Thymus (tissue), 11 donors: ENCODE measurements around the gene ALAS1. TPM values are rescaled to one million over a fixed set of nuclear protein-coding genes. Genes with fewer than 3 reads are reported as not detected.

Source experiments
- DNase-seq, 9 donors: peaks; one replicate each; pipeline ENCODE4 v3.0.0-alpha.2; 2013; ENCODE audit warnings: low spot score in 9 of 9, low read depth in 6 of 9, missing footprints in 1 of 9
- H3K27ac ChIP-seq, 2 donors: one replicate each; pipeline ENCODE4 v1.5.1; 2013; ENCODE audit warnings: control low read depth in 1 of 2, low read depth in 1 of 2, low read length in 1 of 2, mild to moderate bottlenecking in 1 of 2, moderate library complexity in 1 of 2
- H3K27me3 ChIP-seq, 2 donors: one replicate each; pipeline ENCODE4 v1.5.1; 2013; ENCODE audit warnings: low read length in 1 of 2; ENCODE audit not compliant: control insufficient read depth in 2 of 2, insufficient read depth in 1 of 2
- H3K36me3 ChIP-seq, 2 donors: one replicate each; pipeline ENCODE4 v1.5.1; 2013; ENCODE audit warnings: low read length in 1 of 2, mild to moderate bottlenecking in 1 of 2, moderate library complexity in 1 of 2; ENCODE audit not compliant: control insufficient read depth in 2 of 2, insufficient read depth in 2 of 2
- H3K4me1 ChIP-seq, 2 donors: one replicate each; pipeline ENCODE4 v1.5.1; 2013; ENCODE audit warnings: low read length in 2 of 2; ENCODE audit not compliant: control insufficient read depth in 2 of 2, insufficient read depth in 2 of 2
- H3K4me3 ChIP-seq, 2 donors: one replicate each; pipeline ENCODE4 v1.5.1; 2013; ENCODE audit warnings: low read length in 2 of 2, control low read depth in 1 of 2, mild to moderate bottlenecking in 1 of 2
- H3K9me3 ChIP-seq, 2 donors: one replicate each; pipeline ENCODE4 v1.5.1; 2013; ENCODE audit warnings: low read length in 1 of 2, mild to moderate bottlenecking in 1 of 2; ENCODE audit not compliant: control insufficient read depth in 2 of 2, insufficient read depth in 1 of 2
- WGBS: extraction: QIAGEN DNeasy Blood & Tissue Kit; methylation state at CpG from one replicate; pipeline ENCODE4 v1.1.7; 2013; 5-methylcytosine and 5-hydroxymethylcytosine counted together
- polyA plus RNA-seq: library from polyadenylated mRNA; stranded (reverse); fragments of 200-250 nt; gene quantifications from one replicate; pipeline ENCODE4 v1.2.3, GENCODE V29; 2013
- total RNA-seq: library from RNA; stranded (reverse); fragments of 120-200 nt; gene quantifications from one replicate; pipeline ENCODE4 v1.2.4, GENCODE V29; 2013
- donor health status: healthy.

The ALAS1 gene
- total and polyA plus RNA-seq, 2 donors: 22.8 to 34.5 TPM

DNA sequence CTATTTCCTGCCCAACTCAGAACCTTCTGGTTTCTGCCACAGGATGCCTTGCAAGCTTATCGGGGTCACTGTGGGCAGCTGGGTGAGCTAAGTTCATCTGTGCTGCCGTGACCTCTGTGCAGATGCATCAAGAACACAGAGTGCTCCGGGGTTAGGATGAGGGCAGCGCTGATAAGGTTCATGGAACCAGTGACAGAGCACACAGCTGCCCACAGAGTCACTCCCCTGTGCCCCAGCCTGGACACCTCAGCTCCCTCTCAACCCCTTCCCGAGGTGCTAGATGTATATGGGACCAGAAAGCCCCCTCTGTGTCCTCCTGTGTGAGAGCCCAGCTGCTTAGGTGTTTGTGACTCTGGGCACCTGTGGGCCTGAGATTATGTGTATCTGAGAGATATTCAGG lies 15.8 kb upstream of the ALAS1 start:
- Histone ChIP-seq H3K27ac (no peak overlapping the region), H3K4me1 (no peaks in the 10 kb centered on the region), H3K9me3 (no peaks in the 10 kb centered on the region), H3K4me3 (no peak overlapping the region), H3K36me3 (no peaks in the 10 kb centered on the region), H3K27me3 (no peaks in the 10 kb centered on the region)
- WGBS: 93% methylated on average over 5 of the region's 5 CpGs
- DNase-seq: no peak

DNA sequence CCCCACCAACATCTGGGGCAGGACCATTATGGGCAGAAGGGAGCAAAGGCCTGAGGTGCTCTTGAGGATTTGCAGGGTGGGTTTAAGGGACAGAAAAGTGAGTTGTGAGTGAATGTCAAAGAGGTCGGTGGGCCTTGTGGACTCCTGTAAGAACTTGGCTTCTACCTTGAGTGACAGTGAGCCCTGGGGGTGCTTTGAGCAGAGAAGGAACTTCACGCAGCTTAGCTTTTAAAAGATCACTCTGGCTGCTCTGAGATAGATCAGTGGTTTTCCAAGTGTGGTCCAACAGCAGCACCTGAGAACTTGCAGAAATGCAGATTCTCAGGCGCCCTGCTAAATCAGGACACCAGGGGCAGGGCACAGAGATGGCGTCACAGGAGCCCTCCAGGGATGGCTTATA lies 15.3 kb upstream of the ALAS1 start:
- no peak overlapping the region for H3K27ac ChIP-seq
- H3K36me3 ChIP-seq: no peaks in the 10 kb centered on the region
- WGBS: 92% methylated on average over 4 of the region's 4 CpGs
- H3K27me3 ChIP-seq: no peaks in the 10 kb centered on the region
- DNase-seq: no peak
- H3K4me1 ChIP-seq: no peaks in the 10 kb centered on the region
- no peaks in the 10 kb centered on the region for H3K9me3 ChIP-seq
- H3K4me3 ChIP-seq: no peak overlapping the region

GRCh38 chr3:52183786-52184445 lies 14.0 kb upstream of the ALAS1 start:
- Histone ChIP-seq H3K9me3 (no peaks in the 10 kb centered on the region), H3K27ac (no peak overlapping the region), H3K36me3 (no peaks in the 10 kb centered on the region), H3K4me3 (no peak overlapping the region), H3K27me3 (no peaks in the 10 kb centered on the region), H3K4me1 (peaks cover 0 to 4% of the 10 kb centered on the region in 2 donors)
- DNase-seq: no peak
- 94% methylated on average over 7 of the region's 7 CpGs for WGBS

DNA sequence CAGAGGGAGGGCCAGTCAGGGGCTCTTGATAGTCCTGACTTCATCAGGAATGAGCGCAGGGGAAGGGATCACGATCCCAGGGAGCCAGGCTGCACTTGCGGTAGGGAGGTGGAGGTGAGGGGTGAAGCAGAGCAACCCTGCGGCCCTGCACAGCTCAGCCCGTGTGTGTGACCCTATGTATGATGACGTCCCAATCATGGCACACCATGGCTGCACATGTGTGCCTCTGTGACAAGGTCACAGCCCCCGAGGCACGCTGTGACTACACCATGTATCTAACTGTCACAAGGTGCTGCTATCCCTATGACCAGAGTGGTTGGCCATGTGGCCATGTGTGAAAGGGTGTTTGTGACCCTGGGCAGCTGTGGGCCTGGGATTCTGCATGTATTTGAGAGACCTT lies 13.3 kb upstream of the ALAS1 start:
- H3K36me3 ChIP-seq: no peaks in the 10 kb centered on the region
- no peak for DNase-seq
- H3K4me3 ChIP-seq: no peak overlapping the region
- peaks cover 0 to 6% of the 10 kb centered on the region in 2 donors for H3K4me1 ChIP-seq
- no peak overlapping the region for H3K27ac ChIP-seq
- H3K27me3 ChIP-seq: no peaks in the 10 kb centered on the region
- WGBS: 97% methylated on average over 8 of the region's 8 CpGs
- no peaks in the 10 kb centered on the region for H3K9me3 ChIP-seq

DNA sequence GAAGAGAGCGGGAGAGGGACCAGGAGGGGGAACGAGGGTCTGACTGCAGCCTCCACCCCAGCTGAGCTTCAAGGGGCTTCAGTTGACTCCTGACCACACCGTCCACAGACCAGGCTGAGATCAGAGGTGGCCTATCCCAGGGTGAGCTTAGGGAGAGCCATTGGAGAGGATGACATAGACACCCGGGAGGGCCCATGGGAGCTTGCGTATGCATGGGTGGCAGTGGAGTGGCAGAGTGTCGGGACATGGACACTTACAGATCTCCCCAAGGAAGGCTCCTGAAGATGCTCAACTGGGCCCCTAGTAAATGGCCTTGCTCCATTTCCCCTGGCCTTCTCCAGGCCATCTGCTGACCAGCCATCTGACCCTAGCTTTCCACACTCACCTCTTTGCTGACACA lies 12.6 kb upstream of the ALAS1 start:
- no peak for DNase-seq
- no peak overlapping the region for H3K4me3 ChIP-seq
- no peaks in the 10 kb centered on the region for H3K27me3 ChIP-seq
- 98% methylated on average over 6 of the region's 6 CpGs for WGBS
- peaks cover 0 to 6% of the 10 kb centered on the region in 2 donors for H3K4me1 ChIP-seq
- no peak overlapping the region for H3K27ac ChIP-seq
- no peaks in the 10 kb centered on the region for H3K9me3 ChIP-seq
- no peaks in the 10 kb centered on the region for H3K36me3 ChIP-seq

DNA sequence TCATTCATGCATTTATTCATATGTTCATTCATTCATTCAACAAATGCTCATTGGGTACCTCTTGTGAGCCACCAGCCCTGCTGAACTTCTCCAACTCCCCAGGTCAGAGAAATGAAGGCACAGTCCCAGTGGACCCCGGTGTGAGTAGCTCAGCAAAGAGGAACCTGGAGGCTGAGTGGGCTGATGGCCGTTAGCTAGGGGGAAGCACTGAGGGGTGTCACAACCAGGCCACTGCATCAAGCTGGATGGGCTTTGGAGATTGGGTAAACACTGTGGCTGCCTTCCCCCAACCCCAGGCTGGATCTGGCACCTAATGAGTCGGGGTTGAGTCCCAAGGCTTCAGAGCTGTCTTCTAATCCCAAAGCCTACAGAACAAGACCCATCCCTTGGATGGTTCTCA lies 12.1 kb upstream of the ALAS1 start:
- no peak for DNase-seq
- Histone ChIP-seq H3K36me3 (no peaks in the 10 kb centered on the region), H3K27me3 (no peaks in the 10 kb centered on the region), H3K9me3 (no peaks in the 10 kb centered on the region), H3K27ac (no peak overlapping the region), H3K4me3 (no peak overlapping the region), H3K4me1 (peaks cover 0 to 6% of the 10 kb centered on the region in 2 donors)
- 85% methylated on average over 3 of the region's 3 CpGs for WGBS

- WGBS: 98% methylated on average over 9 of the region's 9 CpGs
- no peak for DNase-seq
- Histone ChIP-seq H3K27me3 (no peaks in the 10 kb centered on the region), H3K4me3 (no peak overlapping the region), H3K9me3 (no peaks in the 10 kb centered on the region), H3K27ac (no peak overlapping the region), H3K36me3 (no peaks in the 10 kb centered on the region), H3K4me1 (peaks cover 0 to 6% of the 10 kb centered on the region in 2 donors)
Measured at GRCh38 chr3:52186729-52187128, 11.2 kb upstream of the ALAS1 start.

DNA sequence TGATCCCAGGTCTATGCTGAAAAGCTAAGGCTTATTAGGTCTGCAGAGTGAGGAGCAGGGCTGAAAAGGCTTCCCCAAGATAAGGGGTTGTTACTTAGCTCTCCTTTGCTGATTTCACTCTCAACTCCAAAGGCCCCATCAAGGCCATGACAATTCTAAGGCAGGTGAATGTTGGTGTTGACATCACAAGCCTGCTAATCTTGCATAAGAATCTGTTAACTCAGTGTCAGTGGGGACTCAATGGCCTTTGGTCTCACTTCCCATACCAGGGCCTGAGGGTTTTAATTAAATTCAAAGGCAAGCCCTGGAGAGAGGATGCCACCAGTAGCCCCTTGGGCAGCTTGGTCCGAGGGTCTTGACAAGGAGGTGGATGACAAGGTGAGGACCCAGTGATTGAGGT lies 9.4 kb upstream of the ALAS1 start:
- Histone ChIP-seq H3K27ac (no peak overlapping the region), H3K36me3 (no peaks in the 10 kb centered on the region), H3K4me1 (peaks cover 0 to 6% of the 10 kb centered on the region in 2 donors), H3K27me3 (no peaks in the 10 kb centered on the region), H3K9me3 (no peaks in the 10 kb centered on the region), H3K4me3 (no peak overlapping the region)
- 97% methylated on average over 1 of the region's 1 CpG for WGBS
- no peak for DNase-seq

DNA sequence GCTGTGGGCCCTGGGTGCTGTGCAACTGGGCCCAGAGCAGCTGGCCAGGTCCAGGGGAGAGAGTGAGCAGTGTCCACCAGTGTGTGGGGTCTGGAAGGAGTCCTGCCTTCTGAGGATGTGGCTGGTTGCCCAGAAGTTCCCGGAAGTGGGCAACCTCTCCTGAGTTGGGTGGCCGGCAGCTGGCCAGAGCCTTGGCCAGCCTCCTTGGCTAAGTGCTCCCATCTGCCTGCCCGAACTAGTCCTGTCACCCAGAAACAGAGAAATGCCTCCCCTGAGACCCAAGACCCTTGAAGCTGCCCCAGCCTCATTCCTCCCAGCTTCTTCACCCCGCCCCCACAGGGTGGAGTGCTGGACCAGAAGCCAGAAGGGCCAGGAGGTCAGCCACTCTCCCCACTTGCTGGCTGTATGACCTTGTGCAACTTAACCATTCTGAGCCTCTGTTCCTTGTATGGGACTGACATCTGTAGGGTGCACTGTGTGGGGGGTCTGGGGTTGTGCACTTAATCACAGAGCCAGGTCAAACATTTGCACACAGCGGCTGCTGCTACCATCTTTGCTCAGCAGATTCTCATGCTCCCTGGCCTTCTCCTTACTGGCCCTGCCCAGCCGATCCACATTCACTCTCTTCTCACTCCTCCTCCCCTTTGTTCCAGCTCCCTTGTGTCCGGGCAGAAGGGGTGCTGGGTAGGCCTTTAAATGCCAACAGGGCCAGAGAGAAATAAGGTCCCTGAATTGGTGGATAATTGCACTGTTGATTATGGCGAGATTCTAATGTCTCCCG lies 7.5 kb upstream of the ALAS1 start:
- H3K27me3 ChIP-seq: no peaks in the 10 kb centered on the region
- WGBS: 96% methylated on average over 9 of the region's 9 CpGs
- H3K27ac ChIP-seq: no peak overlapping the region
- no peaks in the 10 kb centered on the region for H3K9me3 ChIP-seq
- DNase-seq: no peak
- no peak overlapping the region for H3K4me3 ChIP-seq
- peaks cover 0 to 10% of the 10 kb centered on the region in 2 donors for H3K4me1 ChIP-seq
- no peaks in the 10 kb centered on the region for H3K36me3 ChIP-seq
